Iris pigment epithelial cell (primary cell): ENCODE results near the gene CCDC47.

Source experiments
- DNase-seq: peaks from one replicate; pipeline ENCODE4 v3.0.0-alpha.2; 2011; ENCODE audit warnings: low read depth

CCDC47 gene

GRCh38 chr17:63698381-63698885 is 75.0 kb downstream of the CCDC47 start:
- DNase-seq: no peak

DNA sequence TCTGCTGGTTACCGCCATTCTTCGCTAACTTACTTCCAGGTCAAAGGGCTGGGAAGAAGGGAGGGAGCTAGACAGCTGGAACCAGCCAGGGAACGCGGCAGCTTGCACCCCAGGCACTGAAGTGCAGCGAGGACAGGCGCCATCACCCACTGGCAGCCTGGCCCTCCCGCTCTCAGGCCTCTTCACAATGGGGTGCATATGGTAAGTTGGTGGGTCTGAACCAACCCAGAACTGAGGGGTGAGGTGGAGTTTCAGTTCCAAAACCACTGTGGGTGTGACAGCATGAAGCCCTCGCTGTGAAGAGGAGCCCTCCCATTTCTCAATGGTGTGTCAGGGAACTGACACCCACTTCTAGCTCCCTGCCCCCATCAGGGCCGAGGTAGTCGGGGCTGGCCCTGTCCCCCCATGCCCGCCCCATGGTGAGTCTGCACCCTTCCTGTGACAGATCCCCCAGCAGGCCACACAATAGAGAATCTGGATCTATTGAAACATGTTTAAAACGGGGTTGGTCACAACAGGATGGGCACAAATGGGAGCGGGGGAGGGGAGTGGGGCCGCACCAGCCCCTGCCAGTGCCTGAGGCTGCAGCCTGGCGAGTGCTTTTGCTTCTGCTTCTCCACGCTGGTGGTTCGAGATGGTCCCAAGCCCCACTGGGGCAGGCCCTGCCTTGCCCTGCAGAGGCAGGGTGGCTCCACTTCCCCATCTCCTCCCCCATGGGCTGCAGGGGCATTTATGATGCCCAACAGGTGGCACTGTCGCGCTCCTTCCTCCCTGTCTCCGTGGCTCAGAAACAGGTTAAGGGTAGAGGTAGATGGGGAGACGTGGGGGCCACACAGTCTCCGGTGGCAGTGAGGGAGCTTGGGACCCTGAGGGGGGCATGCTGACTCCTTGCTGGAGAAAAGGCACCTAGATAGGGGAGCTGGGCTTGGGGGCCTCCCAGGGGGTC is 75.8 kb downstream of the CCDC47 start:
- DNase-seq: peak; percentile 31

DNA sequence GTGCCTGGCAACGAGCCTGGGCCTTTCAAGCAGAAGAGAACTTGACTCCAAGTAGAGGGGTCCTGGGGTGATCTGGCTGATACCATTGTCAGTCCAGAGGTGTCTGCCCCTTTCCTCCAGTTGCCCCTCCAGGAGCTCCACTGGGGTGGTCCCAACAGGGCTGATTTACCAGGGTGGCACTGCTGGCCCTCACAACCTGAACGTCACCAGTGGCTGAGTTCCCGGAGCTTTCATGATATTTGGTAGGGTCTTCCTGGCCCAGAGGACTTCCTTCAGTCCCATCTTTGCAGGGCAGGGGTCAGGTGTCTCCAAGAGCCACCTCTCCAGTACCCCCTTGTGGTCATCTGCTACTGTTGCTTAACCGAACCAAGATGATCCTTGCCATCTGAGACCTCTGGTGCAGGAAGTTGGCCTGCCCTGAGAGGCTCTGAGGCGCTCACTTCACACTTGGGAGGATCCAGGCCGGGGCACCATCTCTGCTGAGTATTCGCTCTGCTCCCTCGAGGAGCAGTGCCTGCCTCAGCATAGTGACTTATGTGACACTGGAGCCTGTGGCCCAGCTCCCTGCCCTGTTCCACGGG is 76.9 kb downstream of the CCDC47 start:
- DNase-seq: no peak

- DNase-seq: no peak
These were observed 77.5 kb downstream of the CCDC47 start for GRCh38 chr17:63695889-63696288.
